NCI-H2107 (cell line): ENCODE data around the gene HMGN5.

Experiments
- DNase-seq: peaks from one replicate; lab custom pipeline; 2025; lab: John Stamatoyannopoulos, UW

HMGN5 gene, protein sequence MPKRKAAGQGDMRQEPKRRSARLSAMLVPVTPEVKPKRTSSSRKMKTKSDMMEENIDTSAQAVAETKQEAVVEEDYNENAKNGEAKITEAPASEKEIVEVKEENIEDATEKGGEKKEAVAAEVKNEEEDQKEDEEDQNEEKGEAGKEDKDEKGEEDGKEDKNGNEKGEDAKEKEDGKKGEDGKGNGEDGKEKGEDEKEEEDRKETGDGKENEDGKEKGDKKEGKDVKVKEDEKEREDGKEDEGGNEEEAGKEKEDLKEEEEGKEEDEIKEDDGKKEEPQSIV

GRCh38 chrX:81201671-81202455 is at the start of gene HMGN5, which contains the start of gene SH3BGRL:
HMGN5 (minus strand) TSS chrX:81201913; CDS start chrX:81121549, 80,364 bp downstream.
SH3BGRL (plus strand) TSS chrX:81202102; CDS start chrX:81202201, 99 bp downstream.
- no peak for DNase-seq

DNA sequence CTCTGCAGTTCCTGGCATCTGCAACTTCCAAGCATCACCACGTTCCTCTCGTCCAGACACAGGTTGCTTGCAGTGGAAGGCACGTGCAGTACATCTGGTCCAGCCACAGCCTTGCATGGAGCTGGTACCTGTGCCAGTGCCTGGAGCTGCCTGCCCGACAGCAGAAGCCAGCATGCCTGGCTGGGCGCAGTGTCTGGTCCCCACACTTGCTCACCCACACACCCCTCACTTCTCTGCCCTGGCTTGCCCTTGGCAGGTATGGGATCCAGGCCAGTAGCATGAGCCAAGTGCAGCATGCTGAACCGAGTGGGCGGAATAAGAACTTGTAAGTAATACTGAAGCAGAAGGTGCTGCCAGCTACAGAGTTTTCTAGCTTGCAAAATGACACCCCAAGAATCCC is 40.0 kb upstream of the HMGN5 start:
- no peak for DNase-seq

- DNase-seq: no peak
These were observed 39.1 kb upstream of the HMGN5 start for GRCh38 chrX:81240701-81241331.

DNA sequence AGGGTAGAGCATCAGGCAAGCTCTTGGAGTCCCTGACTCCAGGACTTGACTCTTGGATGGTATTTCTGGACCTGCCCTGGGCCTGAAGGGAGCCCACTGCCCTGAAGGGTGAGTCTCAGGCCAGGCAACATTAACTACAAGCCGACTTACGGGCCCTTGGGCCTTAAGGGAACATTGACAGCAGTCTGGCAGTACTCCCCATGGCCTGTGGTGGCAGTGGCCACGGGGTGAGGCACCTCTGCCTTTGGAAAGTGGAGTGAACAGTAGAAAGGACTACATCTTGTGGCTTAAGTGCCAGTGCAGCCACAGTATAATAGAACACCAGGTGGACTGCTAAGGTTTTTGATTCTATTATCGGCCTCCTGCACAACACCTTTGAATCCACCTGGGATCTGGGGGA is 36.5 kb upstream of the HMGN5 start:
- no peak for DNase-seq

- no peak for DNase-seq
These were observed 35.8 kb upstream of the HMGN5 start for GRCh38 chrX:81237516-81237915.

GRCh38 chrX:81232218-81232617 is 30.5 kb upstream of the HMGN5 start:
- no peak for DNase-seq

GRCh38 chrX:81231476-81231875 is 29.8 kb upstream of the HMGN5 start:
- DNase-seq: no peak

DNA sequence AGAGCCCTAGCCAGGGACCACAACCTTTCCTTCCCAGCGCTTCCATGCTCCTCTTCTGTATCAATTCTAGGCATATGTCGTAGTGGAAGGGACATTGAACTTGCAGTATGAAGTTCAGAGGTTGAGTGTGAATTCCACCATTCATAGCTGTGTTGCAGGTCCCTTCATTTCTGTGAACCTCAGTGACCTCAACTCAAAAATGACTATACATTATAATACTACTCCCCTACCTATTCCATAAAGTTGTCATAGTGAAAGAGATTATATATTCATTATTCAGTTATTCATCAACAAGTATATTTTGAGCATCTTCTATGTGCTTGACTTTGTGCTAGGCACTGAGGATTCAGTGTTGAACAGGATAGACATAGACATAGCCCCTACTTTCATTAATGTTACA is 28.2 kb upstream of the HMGN5 start:
- DNase-seq: no peak

GRCh38 chrX:81229229-81229628 is 27.5 kb upstream of the HMGN5 start:
- no peak for DNase-seq

DNA sequence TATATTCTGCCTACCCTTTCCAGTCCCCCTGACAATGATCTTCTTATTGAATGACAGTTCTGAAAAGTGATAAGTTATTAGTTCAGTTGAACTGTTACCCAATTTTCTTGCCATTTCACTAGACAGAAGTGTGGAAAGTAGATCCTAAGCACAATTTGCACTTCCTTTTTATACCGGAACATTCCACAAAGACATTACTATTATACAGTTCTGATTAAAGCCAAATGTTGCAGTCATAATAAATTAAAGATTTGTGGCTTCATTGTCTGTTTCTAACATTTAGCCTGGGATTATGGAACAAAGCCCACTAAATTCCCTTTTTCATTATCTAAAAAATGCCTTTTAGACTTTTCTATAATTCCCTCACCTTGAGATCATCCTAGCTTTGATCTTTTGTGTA is 14.0 kb upstream of the HMGN5 start:
- DNase-seq: no peak

DNA sequence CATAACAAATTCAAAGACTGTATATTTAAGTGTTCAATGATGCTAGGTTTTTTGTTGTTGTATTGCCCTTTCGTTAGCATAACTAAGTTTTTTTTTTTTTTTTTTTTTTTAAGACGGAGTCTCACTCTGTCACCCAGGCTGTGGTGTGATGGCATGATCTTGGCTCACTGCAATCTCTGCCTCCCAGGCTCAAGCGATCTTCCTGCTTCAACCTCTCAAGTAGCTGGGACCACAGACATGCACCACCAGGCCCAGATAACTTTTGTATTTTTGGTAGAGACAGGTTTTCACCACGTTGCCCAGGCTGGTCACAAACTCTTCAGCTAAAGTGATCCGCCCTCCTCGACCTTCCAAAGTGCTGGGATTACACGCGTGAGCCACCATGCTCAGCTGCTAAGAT is 7.2 kb upstream of the HMGN5 start:
- DNase-seq: no peak

DNA sequence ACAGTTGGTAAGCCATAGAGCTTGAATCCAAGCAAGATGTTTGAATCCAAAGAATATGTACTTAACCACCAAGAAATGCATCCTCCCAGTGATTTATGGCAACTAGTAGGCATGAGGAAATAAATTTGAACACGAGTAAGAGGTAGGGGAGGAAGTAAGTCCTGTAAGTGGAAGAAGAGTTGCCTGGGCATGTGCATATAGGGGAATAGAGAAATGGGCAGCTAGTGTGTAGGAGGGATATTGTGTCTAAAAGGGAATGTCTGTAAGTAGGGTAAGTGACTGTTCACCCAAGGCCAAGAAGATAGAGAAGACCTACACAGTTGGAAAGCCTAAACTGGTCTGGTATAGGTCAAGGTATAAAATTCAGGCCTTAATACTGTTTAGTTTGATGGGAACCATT is 4.8 kb upstream of the HMGN5 start:
- DNase-seq: no peak

DNA sequence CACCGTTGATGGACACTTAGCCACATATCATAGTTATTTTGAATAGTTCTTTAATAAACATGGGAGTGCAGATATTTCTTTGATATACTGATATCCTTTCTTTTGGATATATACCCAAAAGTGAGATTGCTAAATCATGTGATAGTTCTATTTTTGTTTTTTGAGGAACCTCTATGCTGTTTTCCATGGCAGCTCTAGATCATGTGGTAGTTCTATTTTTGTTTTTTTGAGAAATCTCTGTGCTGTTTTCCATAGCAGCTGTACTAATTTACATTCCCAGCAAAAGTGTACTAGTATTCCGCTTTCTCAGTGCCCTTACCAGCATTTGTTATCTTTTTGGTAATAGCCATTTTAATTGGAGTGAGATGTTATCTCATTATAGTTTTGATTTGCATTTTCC is 3.8 kb upstream of the HMGN5 start:
- DNase-seq: no peak

GRCh38 chrX:81202943-81203342 is 1.2 kb upstream of the HMGN5 start:
- DNase-seq: no peak

GRCh38 chrX:81202456-81202819 is 725 bp upstream of the HMGN5 start:
- DNase-seq: no peak

DNA sequence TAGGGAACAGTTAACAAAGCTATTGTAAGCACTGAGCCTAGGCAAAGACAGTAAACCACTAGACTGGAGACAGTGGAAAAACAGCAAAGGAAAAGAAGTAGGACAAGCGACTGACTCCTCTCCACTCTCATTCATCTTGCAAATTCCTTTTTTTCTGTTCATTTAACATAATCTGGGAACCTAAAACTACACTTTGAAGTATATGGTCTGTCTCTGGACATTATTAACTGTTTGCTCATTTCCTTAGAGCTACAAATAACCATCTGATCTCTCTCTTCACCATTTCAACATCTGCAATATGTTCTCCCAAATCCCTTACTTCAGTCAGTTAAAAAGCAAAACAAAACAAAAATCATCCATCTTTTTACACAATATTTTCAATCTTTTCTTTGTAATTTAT is 642 bp downstream of the HMGN5 start:
- no peak for DNase-seq

DNA sequence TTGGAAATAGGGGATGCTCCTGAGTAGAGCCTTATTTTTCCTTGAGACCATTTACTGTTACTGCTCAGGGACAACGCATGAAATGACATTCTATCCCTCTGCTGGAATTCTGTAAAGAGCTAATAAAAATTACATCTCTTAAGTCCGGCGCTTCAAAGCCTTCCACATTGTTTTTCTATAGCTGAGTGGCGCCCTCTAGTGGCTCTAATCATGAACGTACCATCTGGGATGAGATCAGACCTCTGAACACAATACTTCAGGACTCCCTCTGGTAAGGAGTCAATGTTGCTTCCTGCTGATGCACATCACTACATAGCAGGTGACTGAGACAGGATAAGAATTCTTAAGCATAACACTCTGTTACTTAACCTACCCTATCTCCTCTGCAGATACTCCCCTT is 6.0 kb downstream of the HMGN5 start:
- peak; percentile 15 for DNase-seq

DNA sequence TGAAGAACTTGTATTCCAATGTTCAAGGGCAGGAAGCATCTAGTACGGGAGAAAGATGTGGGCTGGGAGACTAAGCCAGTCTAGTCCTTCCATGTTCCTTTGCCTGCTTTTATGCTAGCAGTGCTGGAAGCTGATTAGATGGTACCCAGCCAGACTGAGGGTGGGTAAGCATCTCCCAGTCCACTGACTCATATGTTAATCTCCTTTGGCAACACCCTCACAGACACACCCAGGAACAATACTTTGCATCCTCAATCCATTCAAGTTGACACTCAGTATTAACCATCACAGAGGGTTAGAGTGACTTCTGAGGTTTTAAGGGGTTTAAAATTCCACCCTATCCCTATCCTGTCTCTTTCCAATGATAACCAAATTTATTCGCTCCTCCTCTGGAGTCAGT is 6.5 kb downstream of the HMGN5 start:
- DNase-seq: no peak

DNA sequence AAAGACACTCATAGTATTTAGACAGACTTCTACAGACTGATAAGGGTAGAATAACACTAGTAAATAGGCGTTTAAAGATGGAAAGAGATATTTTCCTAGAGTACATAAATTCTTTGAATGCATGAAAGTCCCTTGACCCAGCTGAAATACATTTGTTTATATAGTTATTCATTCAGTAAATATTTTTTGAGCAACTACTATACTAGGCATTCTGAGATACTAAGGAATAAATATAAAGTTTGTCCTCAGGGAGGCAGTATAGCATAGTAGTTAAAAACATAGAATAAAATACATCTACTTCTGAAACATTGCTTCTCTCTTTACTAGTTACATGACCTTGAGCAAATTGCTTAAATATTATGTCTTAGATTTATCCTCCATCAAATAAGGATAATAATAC is 27.4 kb downstream of the HMGN5 start:
- no peak for DNase-seq

DNA sequence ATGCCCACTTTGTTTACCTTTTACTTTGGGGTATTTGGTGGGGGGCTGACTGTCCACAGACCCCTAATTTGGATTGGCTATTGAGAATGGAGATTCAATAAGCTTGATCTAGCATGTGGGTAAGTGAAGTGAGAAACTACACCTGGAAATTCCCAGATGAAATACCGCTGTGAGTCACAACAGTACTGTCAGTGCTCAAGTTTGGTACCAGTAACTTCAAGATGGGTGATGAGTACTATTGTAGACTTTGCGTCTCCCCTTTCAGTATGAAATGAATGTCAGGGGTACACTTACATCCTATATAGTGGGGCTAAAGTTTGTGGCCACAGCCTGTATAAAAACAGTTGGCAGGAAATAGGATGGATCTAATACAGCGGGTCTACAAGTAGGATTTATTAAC is 33.3 kb downstream of the HMGN5 start:
- DNase-seq: no peak

- no peak for DNase-seq
These were observed 80.0 kb downstream of the HMGN5 start for GRCh38 chrX:81121513-81122363.

DNA sequence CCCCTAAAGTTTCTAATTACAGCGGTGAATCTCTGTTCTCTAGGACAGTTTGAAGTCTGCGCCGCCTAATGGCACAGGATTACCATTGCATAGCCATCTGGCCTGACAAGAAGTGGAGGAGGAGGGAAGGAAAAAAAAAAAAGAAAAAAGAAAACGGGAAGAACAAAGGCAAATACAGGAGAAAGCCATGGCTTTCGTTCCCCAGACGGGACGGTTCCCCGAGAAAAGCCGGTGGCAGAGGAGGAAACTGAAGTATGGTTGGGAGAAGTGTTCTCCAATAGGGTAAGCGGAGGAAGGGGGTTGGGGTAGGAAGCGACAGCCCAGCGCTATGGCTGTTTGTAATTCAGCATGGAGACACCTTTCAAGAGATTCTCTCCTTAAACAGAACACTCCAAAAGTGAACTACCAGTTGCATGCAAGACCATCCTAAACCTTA is 80.8 kb downstream of the HMGN5 start:
- no peak for DNase-seq
